ENCODE data around the gene ADAM12. TPM values are rescaled to one million over a fixed set of nuclear protein-coding genes. Genes with fewer than 3 reads are reported as not detected.

Gene ADAM12
- total and polyA plus RNA-seq, 10 of the 15 experiments (the other 5 are each of a cell fraction or from before 2014, with no cell fraction given): under 0.01 to 0.62 (median 0.04) TPM; not detected in 5

DNA sequence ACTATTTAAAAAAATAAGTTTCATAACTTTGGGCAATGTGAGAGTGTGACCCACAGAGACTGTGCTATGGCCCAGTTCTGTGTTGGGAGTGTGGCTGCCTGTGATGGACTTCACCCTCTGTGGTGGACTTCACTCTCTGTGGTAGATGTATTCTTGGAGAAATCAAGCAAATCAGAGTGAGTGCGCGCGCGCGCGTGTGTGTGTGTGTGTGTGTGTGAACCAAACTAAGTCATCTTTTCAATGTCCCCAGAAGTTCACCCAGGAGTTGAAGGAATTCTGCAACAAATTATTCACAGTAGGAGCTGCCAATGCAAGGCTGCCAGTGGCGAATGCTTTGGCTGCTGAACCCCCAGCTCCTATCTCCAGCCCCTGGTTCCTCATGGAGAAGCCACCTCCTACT is 184.5 kb downstream of the ADAM12 start (continued):
- TF ChIP-seq YY1 (IDR thresholded peaks at IDR 0.05; ENCODE audit: low read depth, low read length) (no peak), NFXL1 (IDR thresholded peaks at IDR 0.05; ENCODE audit: borderline replicate concordance) (no peak)
- TF ChIP-seq, protein P1, sequence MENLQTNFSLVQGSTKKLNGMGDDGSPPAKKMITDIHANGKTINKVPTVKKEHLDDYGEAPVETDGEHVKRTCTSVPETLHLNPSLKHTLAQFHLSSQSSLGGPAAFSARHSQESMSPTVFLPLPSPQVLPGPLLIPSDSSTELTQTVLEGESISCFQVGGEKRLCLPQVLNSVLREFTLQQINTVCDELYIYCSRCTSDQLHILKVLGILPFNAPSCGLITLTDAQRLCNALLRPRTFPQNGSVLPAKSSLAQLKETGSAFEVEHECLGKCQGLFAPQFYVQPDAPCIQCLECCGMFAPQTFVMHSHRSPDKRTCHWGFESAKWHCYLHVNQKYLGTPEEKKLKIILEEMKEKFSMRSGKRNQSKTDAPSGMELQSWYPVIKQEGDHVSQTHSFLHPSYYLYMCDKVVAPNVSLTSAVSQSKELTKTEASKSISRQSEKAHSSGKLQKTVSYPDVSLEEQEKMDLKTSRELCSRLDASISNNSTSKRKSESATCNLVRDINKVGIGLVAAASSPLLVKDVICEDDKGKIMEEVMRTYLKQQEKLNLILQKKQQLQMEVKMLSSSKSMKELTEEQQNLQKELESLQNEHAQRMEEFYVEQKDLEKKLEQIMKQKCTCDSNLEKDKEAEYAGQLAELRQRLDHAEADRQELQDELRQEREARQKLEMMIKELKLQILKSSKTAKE (IDR thresholded peaks at IDR 0.05; ENCODE audit: low read depth, poor library complexity, severe bottlenecking): no peak

DNA sequence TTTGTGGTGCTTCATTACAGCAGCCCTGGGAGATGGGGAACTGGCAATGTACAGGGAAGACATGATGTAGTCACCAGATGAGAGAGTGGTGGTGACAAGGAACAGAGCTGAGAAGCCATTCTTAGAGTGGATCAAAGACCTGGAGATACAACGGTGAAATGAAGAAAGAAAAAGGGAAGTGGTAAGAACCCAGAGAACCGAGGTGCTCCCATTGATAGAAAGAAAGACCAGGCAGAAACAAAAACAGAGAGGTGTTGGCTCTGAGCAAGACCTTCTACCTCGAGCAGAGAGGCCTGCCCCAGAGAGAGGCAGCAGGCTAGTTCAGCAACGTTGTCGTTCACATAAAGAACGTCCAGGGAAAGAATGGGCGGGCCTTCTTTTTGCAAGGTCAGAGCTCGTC is 186.7 kb downstream of the ADAM12 start:
- no peak overlapping the region for H3K4me2 ChIP-seq (ENCODE audit: control insufficient read depth, insufficient read depth)
- H3K27me3 ChIP-seq (replicated peaks in 1 of 2; ENCODE audit: control insufficient read depth in 2 of 2, insufficient read depth in 2 of 2, low read length in 1 of 2): no peaks in the 10 kb centered on the region
- in situ Hi-C loops (cut with MboI) (no loop called here), intact Hi-C loops (cut with micrococcal nuclease; ENCODE audit: unreplicated experiment) (no loop called here)
- no peaks in the 10 kb centered on the region for H4K20me1 ChIP-seq (ENCODE audit: control insufficient read depth, insufficient read depth)
- no peak overlapping the region for H2AFZ ChIP-seq (ENCODE audit: control insufficient read depth, low read depth, low read length)
- H3K4me3 ChIP-seq: no peak overlapping the region
- BruUV-seq (replicated peaks): no TSS peak
- H3K9ac ChIP-seq (ENCODE audit: control insufficient read depth, insufficient read depth, low read length): no peak overlapping the region
- H3K4me1 ChIP-seq (ENCODE audit: control insufficient read depth, insufficient read depth, low read length): no peaks in the 10 kb centered on the region
- DNase-seq (ENCODE audit: low read depth, low spot score) (no peak), FAIRE-seq (no peak), ATAC-seq (no peak)
- ChIA-PET SMC1A (ENCODE audit: uncharacterized antibody, unreplicated experiment) (no interaction called here), POLR2A (no interaction called here), RAD21 (ENCODE audit: unreplicated experiment) (no interaction called here), CTCF (no interaction called here)
- TF ChIP-seq ZNF207 (IDR thresholded peaks at IDR 0.05; ENCODE audit: borderline replicate concordance) (no peak), NFIC (IDR thresholded peaks at IDR 0.05; ENCODE audit: low read depth, low read length) (no peak), TCF7 (IDR thresholded peaks at IDR 0.05; ENCODE audit: borderline replicate concordance) (no peak), CHD2 (IDR thresholded peaks at IDR 0.05; ENCODE audit: borderline replicate concordance, low read depth, low read length) (no peak), SP1 (IDR thresholded peaks at IDR 0.05; ENCODE audit: low read depth, low read length) (no peak), NRF1 (conservative IDR thresholded peaks at IDR 0.05; ENCODE audit: low read depth, low read length) (no peak), SMAD5 (IDR thresholded peaks at IDR 0.05; ENCODE audit: low read depth) (no peak), CBX5 (IDR thresholded peaks at IDR 0.05; ENCODE audit: low read depth) (no peak), POU2F2 (IDR thresholded peaks at IDR 0.05; ENCODE audit: borderline replicate concordance, low read depth, low read length) (no peak)
- TF ChIP-seq, protein P2, sequence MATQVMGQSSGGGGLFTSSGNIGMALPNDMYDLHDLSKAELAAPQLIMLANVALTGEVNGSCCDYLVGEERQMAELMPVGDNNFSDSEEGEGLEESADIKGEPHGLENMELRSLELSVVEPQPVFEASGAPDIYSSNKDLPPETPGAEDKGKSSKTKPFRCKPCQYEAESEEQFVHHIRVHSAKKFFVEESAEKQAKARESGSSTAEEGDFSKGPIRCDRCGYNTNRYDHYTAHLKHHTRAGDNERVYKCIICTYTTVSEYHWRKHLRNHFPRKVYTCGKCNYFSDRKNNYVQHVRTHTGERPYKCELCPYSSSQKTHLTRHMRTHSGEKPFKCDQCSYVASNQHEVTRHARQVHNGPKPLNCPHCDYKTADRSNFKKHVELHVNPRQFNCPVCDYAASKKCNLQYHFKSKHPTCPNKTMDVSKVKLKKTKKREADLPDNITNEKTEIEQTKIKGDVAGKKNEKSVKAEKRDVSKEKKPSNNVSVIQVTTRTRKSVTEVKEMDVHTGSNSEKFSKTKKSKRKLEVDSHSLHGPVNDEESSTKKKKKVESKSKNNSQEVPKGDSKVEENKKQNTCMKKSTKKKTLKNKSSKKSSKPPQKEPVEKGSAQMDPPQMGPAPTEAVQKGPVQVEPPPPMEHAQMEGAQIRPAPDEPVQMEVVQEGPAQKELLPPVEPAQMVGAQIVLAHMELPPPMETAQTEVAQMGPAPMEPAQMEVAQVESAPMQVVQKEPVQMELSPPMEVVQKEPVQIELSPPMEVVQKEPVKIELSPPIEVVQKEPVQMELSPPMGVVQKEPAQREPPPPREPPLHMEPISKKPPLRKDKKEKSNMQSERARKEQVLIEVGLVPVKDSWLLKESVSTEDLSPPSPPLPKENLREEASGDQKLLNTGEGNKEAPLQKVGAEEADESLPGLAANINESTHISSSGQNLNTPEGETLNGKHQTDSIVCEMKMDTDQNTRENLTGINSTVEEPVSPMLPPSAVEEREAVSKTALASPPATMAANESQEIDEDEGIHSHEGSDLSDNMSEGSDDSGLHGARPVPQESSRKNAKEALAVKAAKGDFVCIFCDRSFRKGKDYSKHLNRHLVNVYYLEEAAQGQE (IDR thresholded peaks at IDR 0.05; ENCODE audit: low read depth, low read length): no peak
- H3K36me3 ChIP-seq (ENCODE audit: control insufficient read depth in 2 of 2, insufficient read depth in 2 of 2, low read length in 1 of 2): no peaks in the 10 kb centered on the region
- WGBS (ENCODE audit: insufficient coverage, insufficient replicate concordance, low lambda C conversion rate, missing lambda C conversion rate): 24% methylated on average over 8 of the region's 8 CpGs
- no peak overlapping the region for H3K27ac ChIP-seq (ENCODE audit: control insufficient read depth, insufficient read depth)
- no peaks in the 10 kb centered on the region for H3K9me3 ChIP-seq (replicated peaks; ENCODE audit: control insufficient read depth, insufficient read depth, low read length)
- no peaks in the 10 kb centered on the region for H3K79me2 ChIP-seq (ENCODE audit: control insufficient read depth, insufficient read depth, low read length)

Measured in GM12878 (cell line).